Trophoblast cell (in vitro differentiated cells and primary cell): ENCODE data around the gene PDZD4.

ENCODE experiments used
- DNase-seq, 2 donors: peaks; one replicate each; pipeline ENCODE4 v3.0.0-alpha.2; 2016
- H2AFZ ChIP-seq: 2 replicates; pipeline ENCODE4 v1.6.1; 2013; ENCODE audit warnings: low read length, moderate library complexity, mild to moderate bottlenecking; ENCODE audit not compliant: insufficient read depth, poor library complexity
- H2AK5ac ChIP-seq: 2 replicates; pipeline ENCODE4 v1.6.1; 2013; ENCODE audit warnings: mild to moderate bottlenecking, low read length
- H2BK120ac ChIP-seq: 2 replicates; pipeline ENCODE4 v1.6.1; 2013; ENCODE audit warnings: low read length, mild to moderate bottlenecking, moderate library complexity; ENCODE audit not compliant: insufficient read depth, poor library complexity
- H2BK12ac ChIP-seq: 2 replicates; pipeline ENCODE4 v1.6.1; 2013; ENCODE audit warnings: mild to moderate bottlenecking, low read length, moderate library complexity
- H2BK5ac ChIP-seq: 2 replicates; pipeline ENCODE4 v1.6.1; 2013; ENCODE audit warnings: low read length, low read depth, moderate library complexity, mild to moderate bottlenecking; ENCODE audit not compliant: poor library complexity
- H3K14ac ChIP-seq: 2 replicates; pipeline ENCODE4 v1.6.1; 2013; ENCODE audit warnings: mild to moderate bottlenecking, low read length
- H3K18ac ChIP-seq: 2 replicates; pipeline ENCODE4 v1.6.1; 2013; ENCODE audit warnings: mild to moderate bottlenecking, low read length
- H3K23ac ChIP-seq: 2 replicates; pipeline ENCODE4 v1.6.1; 2013; ENCODE audit warnings: low read length
- H3K27ac ChIP-seq: 2 replicates; pipeline ENCODE4 v1.5.1; 2013; ENCODE audit warnings: low read depth, mild to moderate bottlenecking, inconsistent platforms, low read length, moderate library complexity
- H3K27me3 ChIP-seq: 2 replicates; pipeline ENCODE4 v1.6.1; 2013; ENCODE audit warnings: inconsistent platforms, mild to moderate bottlenecking, low read length, moderate library complexity; ENCODE audit not compliant: insufficient read depth
- H3K36me3 ChIP-seq, 2 experiments: 1 replicate in 1 of 2; 2 replicates in 1 of 2; pipeline ENCODE4 v1.6.1; 2013; ENCODE audit warnings: low read length in 2 of 2, mild to moderate bottlenecking in 2 of 2, moderate library complexity in 1 of 2; ENCODE audit not compliant: insufficient read depth in 2 of 2, control insufficient read depth in 1 of 2
- H3K4ac ChIP-seq: 2 replicates; pipeline ENCODE4 v1.6.1; 2013; ENCODE audit warnings: low read depth, mild to moderate bottlenecking, low read length, moderate library complexity
- H3K4me1 ChIP-seq, 2 experiments: 1 replicate in 1 of 2; 2 replicates in 1 of 2; pipeline ENCODE4 v1.6.1; 2013; ENCODE audit warnings: low read length in 2 of 2, mild to moderate bottlenecking in 2 of 2, moderate library complexity in 1 of 2; ENCODE audit not compliant: insufficient read depth in 2 of 2, control insufficient read depth in 1 of 2
- H3K4me2 ChIP-seq: 2 replicates; pipeline ENCODE4 v1.6.1; 2013; ENCODE audit warnings: inconsistent platforms, mild to moderate bottlenecking, low read length, moderate library complexity
- H3K4me3 ChIP-seq: 2 replicates; pipeline ENCODE4 v1.5.1; 2013; ENCODE audit warnings: mild to moderate bottlenecking, low read depth, low read length, inconsistent platforms
- H3K79me1 ChIP-seq: one replicate; pipeline ENCODE4 v1.6.1; 2013; ENCODE audit warnings: low read length
- H3K79me2 ChIP-seq: 2 replicates; pipeline ENCODE4 v1.6.1; 2013; ENCODE audit warnings: low read length, mild to moderate bottlenecking; ENCODE audit not compliant: control insufficient read depth, insufficient read depth, poor library complexity
- H3K9ac ChIP-seq: 2 replicates; pipeline ENCODE4 v1.6.1; 2013; ENCODE audit warnings: mild to moderate bottlenecking, low read length
- H3K9me3 ChIP-seq: 2 replicates; pipeline ENCODE4 v1.6.1; 2013; ENCODE audit warnings: low read depth, mild to moderate bottlenecking, control low read depth, inconsistent platforms, low read length; ENCODE audit not compliant: insufficient read depth
- H4K12ac ChIP-seq: 2 replicates; pipeline ENCODE4 v1.6.1; 2013; ENCODE audit warnings: low read depth, mild to moderate bottlenecking, low read length, moderate library complexity
- H4K8ac ChIP-seq: 2 replicates; pipeline ENCODE4 v1.6.1; 2013; ENCODE audit warnings: low read depth, mild to moderate bottlenecking, low read length, moderate library complexity
- H4K91ac ChIP-seq: one replicate; pipeline ENCODE4 v1.6.1; 2013; ENCODE audit warnings: low read depth, mild to moderate bottlenecking, low read length, moderate library complexity
- WGBS: extraction: QIAGEN DNeasy Blood & Tissue Kit; methylation state at CpG from one replicate; pipeline ENCODE4 v1.1.7; 2013; ENCODE audit warnings: missing lambda C conversion rate; ENCODE audit not compliant: insufficient read length, insufficient coverage; ENCODE audit errors: extremely low coverage; 5-methylcytosine and 5-hydroxymethylcytosine counted together

Gene PDZD4

GRCh38 chrX:153851981-153852380 is 21.6 kb upstream of the PDZD4 start:
- Histone ChIP-seq H2AK5ac (no peak overlapping the region), H2BK12ac (no peak overlapping the region), H3K4me3 (no peak overlapping the region), H3K9me3 (no peaks in the 10 kb centered on the region), H3K9ac (no peak overlapping the region), H3K4ac (no peak overlapping the region), H2BK120ac (no peak overlapping the region), H3K4me1 (no peaks in the 10 kb centered on the region), H4K8ac (no peak overlapping the region), H4K12ac (no peak overlapping the region), H2BK5ac (no peak overlapping the region), H3K4me2 (no peak overlapping the region), H3K79me1 (no peaks in the 10 kb centered on the region), H4K91ac (no peak overlapping the region), H3K36me3 (no peaks in the 10 kb centered on the region), H3K79me2 (no peaks in the 10 kb centered on the region), H2AFZ (no peak overlapping the region), H3K23ac (no peak overlapping the region), H3K27me3 (no peaks in the 10 kb centered on the region), H3K27ac (no peak overlapping the region), H3K18ac (no peak overlapping the region), H3K14ac (no peak overlapping the region)
- DNase-seq, result no peak
- no CpG with 5 or more reads among the region's 3 CpGs for WGBS

DNA sequence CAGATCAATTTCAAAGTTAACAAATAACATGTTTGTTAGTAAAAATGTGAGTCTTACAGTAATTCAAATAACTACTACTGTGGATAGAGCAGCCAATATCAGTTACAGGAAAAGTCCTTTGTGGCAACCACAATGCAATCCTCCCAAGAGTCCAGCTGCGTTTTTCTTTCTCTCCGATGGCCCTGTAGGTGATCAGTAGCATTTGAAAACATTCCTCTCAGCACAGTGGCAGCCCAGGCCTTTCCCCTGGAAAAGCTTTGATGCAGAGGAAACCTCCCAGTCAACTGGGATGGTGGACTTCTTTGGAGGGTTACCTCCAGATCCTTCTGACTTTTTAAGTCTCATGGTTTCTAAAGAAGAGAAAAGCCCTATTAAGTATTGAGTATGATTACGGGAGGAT is 18.0 kb upstream of the PDZD4 start:
- Histone ChIP-seq H3K9ac (no peak overlapping the region), H3K79me1 (no peaks in the 10 kb centered on the region), H2AK5ac (no peak overlapping the region), H3K23ac (no peak overlapping the region), H2BK5ac (no peak overlapping the region), H2BK120ac (no peak overlapping the region), H3K79me2 (no peaks in the 10 kb centered on the region), H3K4me3 (no peak overlapping the region), H3K36me3 (no peaks in the 10 kb centered on the region), H3K18ac (no peak overlapping the region), H4K8ac (no peak overlapping the region), H3K27me3 (no peaks in the 10 kb centered on the region), H4K91ac (no peak overlapping the region), H3K27ac (no peak overlapping the region), H3K14ac (no peak overlapping the region), H3K4me1 (no peaks in the 10 kb centered on the region), H4K12ac (no peak overlapping the region), H3K9me3 (no peaks in the 10 kb centered on the region), H2BK12ac (no peak overlapping the region), H3K4me2 (no peak overlapping the region), H3K4ac (no peak overlapping the region), H2AFZ (no peak overlapping the region)
- no peak for DNase-seq
- WGBS, result no CpG with 5 or more reads among the region's 3 CpGs

DNA sequence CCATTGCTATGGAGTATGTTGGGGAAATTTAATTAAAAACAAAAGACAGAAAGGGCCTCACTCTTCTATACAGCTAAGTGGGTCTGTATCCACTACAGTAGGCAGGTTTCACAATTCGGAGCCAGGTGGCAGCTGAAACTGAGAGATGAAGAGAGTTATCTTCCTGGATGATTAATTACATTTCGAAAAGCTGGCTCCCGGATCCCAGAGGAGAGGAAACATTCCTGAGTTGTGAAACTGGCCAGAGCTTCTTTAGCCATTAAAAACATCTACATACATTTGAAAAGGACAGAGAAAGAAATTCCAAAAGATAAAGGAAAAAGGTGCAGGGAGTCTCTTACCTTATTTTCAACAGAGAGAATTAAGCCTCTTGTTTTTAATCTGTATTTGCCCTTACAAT is 15.5 kb upstream of the PDZD4 start:
- Histone ChIP-seq H3K4me1 (no peaks in the 10 kb centered on the region), H3K4me3 (no peak overlapping the region), H3K4ac (no peak overlapping the region), H4K12ac (no peak overlapping the region), H2BK120ac (no peak overlapping the region), H3K9me3 (no peaks in the 10 kb centered on the region), H3K79me1 (no peaks in the 10 kb centered on the region), H3K79me2 (no peaks in the 10 kb centered on the region), H4K8ac (no peak overlapping the region), H3K23ac (no peak overlapping the region), H2BK12ac (no peak overlapping the region), H4K91ac (no peak overlapping the region), H3K9ac (no peak overlapping the region), H3K27me3 (no peaks in the 10 kb centered on the region), H2AFZ (no peak overlapping the region), H2AK5ac (no peak overlapping the region), H3K14ac (no peak overlapping the region), H3K36me3 (no peaks in the 10 kb centered on the region), H2BK5ac (no peak overlapping the region), H3K27ac (no peak overlapping the region), H3K18ac (no peak overlapping the region), H3K4me2 (no peak overlapping the region)
- no CpG with 5 or more reads among the region's 3 CpGs for WGBS
- peak; percentile 45 to 71 for DNase-seq

DNA sequence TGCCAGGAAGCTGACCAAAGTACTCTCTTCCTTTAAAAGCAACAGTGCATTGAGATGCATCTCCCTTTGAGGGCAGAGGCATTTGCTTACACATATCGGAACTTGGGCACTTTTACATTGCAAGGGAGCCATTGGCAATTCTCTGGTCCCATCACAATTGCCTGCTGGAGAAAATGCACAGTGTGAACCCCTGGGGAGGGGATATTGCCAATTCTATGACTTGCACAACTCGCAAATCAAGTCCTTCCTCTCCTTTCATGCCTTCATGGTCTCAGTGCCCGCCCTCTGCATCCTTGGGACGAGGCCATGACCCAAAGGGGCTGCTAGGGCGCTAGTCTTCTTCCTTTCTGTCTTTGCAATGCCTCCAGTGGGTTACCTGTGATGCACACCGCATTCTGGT is 14.9 kb upstream of the PDZD4 start:
- Histone ChIP-seq H3K4me2 (no peak overlapping the region), H3K9ac (no peak overlapping the region)

More for the DNA sequence above, 14.9 kb upstream of the PDZD4 start:
- H3K18ac ChIP-seq, result no peak overlapping the region
- H3K14ac ChIP-seq, result no peak overlapping the region
- no peaks in the 10 kb centered on the region for H3K36me3 ChIP-seq
- no peak overlapping the region for H2BK5ac ChIP-seq
- no peak overlapping the region for H4K91ac ChIP-seq
- no peak overlapping the region for H3K23ac ChIP-seq
- H3K9me3 ChIP-seq, result no peaks in the 10 kb centered on the region
- no peaks in the 10 kb centered on the region for H3K27me3 ChIP-seq
- no peak overlapping the region for H3K4me3 ChIP-seq
- H3K79me1 ChIP-seq, result no peaks in the 10 kb centered on the region
- no peak overlapping the region for H2AFZ ChIP-seq
- no peak overlapping the region for H2BK12ac ChIP-seq
- no peak overlapping the region for H3K27ac ChIP-seq
- H3K4ac ChIP-seq, result no peak overlapping the region
- no peak overlapping the region for H4K8ac ChIP-seq
- no peaks in the 10 kb centered on the region for H3K4me1 ChIP-seq
- H4K12ac ChIP-seq, result no peak overlapping the region
- DNase-seq, result no peak
- no peak overlapping the region for H2BK120ac ChIP-seq
- no peak overlapping the region for H2AK5ac ChIP-seq
- no peaks in the 10 kb centered on the region for H3K79me2 ChIP-seq
- WGBS, result no CpG with 5 or more reads among the region's 6 CpGs
